DOHH2 (cell line): ENCODE data around the gene CTRB2.

Source experiments
- CTCF ChIP-seq: fragments of 200-600 bp; sonication (generic); IDR thresholded peaks from one replicate; pipeline ENCODE4 v1.5.1; 2014; ENCODE audit warnings: antibody characterized with exemption, mild to moderate bottlenecking, low read depth, low read length; ENCODE audit not compliant: poor library complexity, severe bottlenecking
- EZH2phosphoT487 ChIP-seq: fragments of 200-600 bp; sonication (generic); IDR thresholded peaks from 2 replicates; pipeline ENCODE4 v1.6.1; 2017; ENCODE audit warnings: borderline replicate concordance, mild to moderate bottlenecking, antibody characterized with exemption, low read length, moderate library complexity, mixed read lengths

GRCh38 chr16:75246504-75247205, 39.7 kb upstream of the CTRB2 start:
- TF ChIP-seq CTCF (no peak), EZH2phosphoT487 (no peak)
